Hepatocyte (in vitro differentiated cells): Measurements from ENCODE around the gene GALR2.

Experiments used
- CTCF ChIP-seq: fragments of 200-600 bp; sonication (generic); IDR thresholded peaks from 2 replicates; pipeline ENCODE4 v1.5.1; 2016; ENCODE audit warnings: antibody characterized with exemption, mild to moderate bottlenecking; ENCODE audit not compliant: poor library complexity
- EZH2 ChIP-seq: fragments of 200-600 bp; sonication (generic); IDR thresholded peaks from 2 replicates; pipeline ENCODE4 v1.6.1; 2016; ENCODE audit warnings: antibody characterized with exemption, mild to moderate bottlenecking, borderline replicate concordance

- TF ChIP-seq CTCF, result no peak
- TF ChIP-seq EZH2, result no peak
Measured at GRCh38 chr17:76088041-76088867, 13.7 kb downstream of the GALR2 start.
